Peyer's patch (tissue), 4 donors: ENCODE results near the gene SLC51B. TPM values are rescaled to one million over a fixed set of nuclear protein-coding genes. Genes with fewer than 3 reads are reported as not detected.
A peak's percentile ranks its signal among the peaks of the same experiment; 100 is the strongest.
"Not testable (repeated sequence)": the region's sequence is repeated elsewhere in the genome, so short reads cannot be mapped to it uniquely, and the experiment has no call there.

Experiments used
- DNase-seq, 3 donors: peaks; one replicate each; pipeline ENCODE4 v3.0.0-alpha.2; 2017 to 2019
- H3K27ac ChIP-seq, 4 donors: fragments of 200-600 bp; sonication (generic); one replicate each; pipeline ENCODE4 v1.5.1; 2016 to 2019
- H3K27me3 ChIP-seq, 2 donors: fragments of 200-600 bp; sonication (generic); one replicate each; pipeline ENCODE4 v1.5.1; 2019
- H3K36me3 ChIP-seq, 3 donors: fragments of 200-600 bp; sonication (generic); one replicate each; pipeline ENCODE4 v1.5.1; 2016 to 2019
- H3K4me1 ChIP-seq, 4 donors: fragments of 200-600 bp; sonication (generic); one replicate each; pipeline ENCODE4 v1.5.1; 2016 to 2019
- H3K4me3 ChIP-seq, 4 donors: fragments of 200-600 bp; sonication (generic); 1 replicate in 3 of 4; 2 replicates in 1 of 4; pipeline ENCODE4 v1.5.1; 2016 to 2019; ENCODE audit warnings: mild to moderate bottlenecking in 1 of 4
- H3K9me3 ChIP-seq, 4 donors: fragments of 200-600 bp; sonication (generic); one replicate each; pipeline ENCODE4 v1.5.1; 2016 to 2019; ENCODE audit warnings: mild to moderate bottlenecking in 1 of 4
- CTCF ChIP-seq, 6 experiments: fragments of 450-650 bp in 4 of 6; fragments of 200-600 bp in 2 of 6; sonication (generic) in 1 of 6; IDR thresholded peaks; one replicate each; pipeline ENCODE4 v1.5.1; 2017 to 2019; ENCODE audit warnings: antibody characterized with exemption in 6 of 6, mild to moderate bottlenecking in 3 of 6, moderate library complexity in 1 of 6
- POLR2A ChIP-seq, 2 donors: fragments of 450-650 bp; IDR thresholded peaks; one replicate each; pipeline ENCODE4 v1.5.1; 2017; ENCODE audit warnings: antibody characterized with exemption in 2 of 2, mild to moderate bottlenecking in 2 of 2, moderate library complexity in 2 of 2
- total RNA-seq, 4 donors: library from RNA; depleted of rRNA; stranded (reverse); fragments of >200 nt; gene quantifications; one replicate each; pipeline ENCODE4 v1.1.0, GENCODE V29; 2016

The SLC51B gene
- total RNA-seq, 4 donors from 2014 or later, result 4.1 to 374 (median 196) TPM

- TF ChIP-seq POLR2A (IDR thresholded peaks at IDR 0.05) (no peak), CTCF (IDR thresholded peaks at IDR 0.05) (no peak)
- no peak overlapping the region for H3K4me3 ChIP-seq
- H3K4me1 ChIP-seq, result no peaks in the 10 kb centered on the region
- H3K27me3 ChIP-seq, result no peaks in the 10 kb centered on the region
- H3K27ac ChIP-seq, result no peak overlapping the region
- H3K36me3 ChIP-seq, result peaks cover 0 to 34% (median 0%) of the 10 kb centered on the region in 3 donors
- DNase-seq, result no peak
- no peaks in the 10 kb centered on the region for H3K9me3 ChIP-seq
These were observed 36.2 kb upstream of the SLC51B start for GRCh38 chr15:65008983-65009382.

- not testable (repeated sequence) for H3K9me3 ChIP-seq, H3K4me1 ChIP-seq, H3K27ac ChIP-seq, H3K4me3 ChIP-seq, DNase-seq, H3K27me3 ChIP-seq
- H3K36me3 ChIP-seq, result peaks cover 0 to 50% (median 0%) of the 10 kb centered on the region in 3 donors
These were observed 34.0 kb upstream of the SLC51B start for GRCh38 chr15:65011198-65011597.

- H3K27me3 ChIP-seq, result no peaks in the 10 kb centered on the region
- H3K9me3 ChIP-seq, result no peaks in the 10 kb centered on the region
- peaks cover 0 to 90% (median 0%) of the 10 kb centered on the region in 3 donors for H3K36me3 ChIP-seq
- H3K4me1 ChIP-seq, result no peaks in the 10 kb centered on the region
- no peak overlapping the region for H3K27ac ChIP-seq
- no peak overlapping the region for H3K4me3 ChIP-seq
- no peak for TF ChIP-seq POLR2A (IDR thresholded peaks at IDR 0.05)
- no peak for TF ChIP-seq CTCF (IDR thresholded peaks at IDR 0.05)
- DNase-seq, result no peak
These were observed 24.8 kb upstream of the SLC51B start for GRCh38 chr15:65020419-65020818.

- Histone ChIP-seq H3K27ac (no peak overlapping the region), H3K4me1 (no peaks in the 10 kb centered on the region), H3K36me3 (peaks cover 0 to 90% (median 0%) of the 10 kb centered on the region in 3 donors), H3K9me3 (no peaks in the 10 kb centered on the region), H3K4me3 (no peak overlapping the region), H3K27me3 (no peaks in the 10 kb centered on the region)
- no peak for DNase-seq
- no peak for TF ChIP-seq CTCF (IDR thresholded peaks at IDR 0.05)
- no peak for TF ChIP-seq POLR2A (IDR thresholded peaks at IDR 0.05)
These were observed 23.7 kb upstream of the SLC51B start for GRCh38 chr15:65021488-65021887.

GRCh38 chr15:65026756-65027155, 18.4 kb upstream of the SLC51B start:
- Histone ChIP-seq H3K27ac (no peak overlapping the region), H3K4me1 (peaks cover 0 to 10% (median 5%) of the 10 kb centered on the region in 4 donors), H3K9me3 (no peaks in the 10 kb centered on the region), H3K4me3 (no peak overlapping the region), H3K36me3 (peaks cover 0 to 48% (median 0%) of the 10 kb centered on the region in 3 donors), H3K27me3 (no peaks in the 10 kb centered on the region)
- TF ChIP-seq CTCF (IDR thresholded peaks at IDR 0.05) (no peak), POLR2A (IDR thresholded peaks at IDR 0.05) (no peak)
- DNase-seq, result no peak

GRCh38 chr15:65027593-65027992, 17.6 kb upstream of the SLC51B start:
- no peak overlapping the region for H3K27ac ChIP-seq
- H3K27me3 ChIP-seq, result no peaks in the 10 kb centered on the region
- peak overlapping the region in 1 of 4 donors; percentile 74 for H3K4me3 ChIP-seq
- peaks cover 0 to 11% (median 5%) of the 10 kb centered on the region in 4 donors for H3K4me1 ChIP-seq
- no peak for TF ChIP-seq POLR2A (IDR thresholded peaks at IDR 0.05)
- TF ChIP-seq CTCF (IDR thresholded peaks at IDR 0.05), result no peak
- no peak for DNase-seq
- peaks cover 0 to 41% (median 0%) of the 10 kb centered on the region in 3 donors for H3K36me3 ChIP-seq
- H3K9me3 ChIP-seq, result no peaks in the 10 kb centered on the region
